ENCODE data around the gene ABLIM2. TPM values are rescaled to one million over a fixed set of nuclear protein-coding genes. Genes with fewer than 3 reads are reported as not detected.
A peak's percentile ranks its signal among the peaks of the same experiment; 100 is the strongest.

ABLIM2 gene
- polyA plus RNA-seq, 3 donors: 0.21 TPM; not detected in 2

- 60% methylated on average over 1 of the region's 11 CpGs for WGBS (ENCODE audit: insufficient coverage)
- H3K4me1 Mint-ChIP-seq: no peaks in the 10 kb centered on the region
- TF ChIP-seq CTCF (IDR thresholded peaks at IDR 0.05): no peak
- Histone ChIP-seq H3K9ac (ENCODE audit: insufficient read depth, low read length, poor library complexity, severe bottlenecking) (no peak overlapping the region), H3K9me3 (replicated peaks in 1 of 2; ENCODE audit: control insufficient read depth in 1 of 2, insufficient read depth in 1 of 2, low read length in 2 of 2) (no peaks in the 10 kb centered on the region), H3K4me3 (replicated peaks in 1 of 3; ENCODE audit: low read depth in 2 of 3, low read length in 3 of 3) (no peak overlapping the region), H3K36me3 (replicated peaks in 1 of 2; ENCODE audit: control insufficient read depth in 1 of 2, insufficient read depth in 2 of 2, low read length in 2 of 2) (no peaks in the 10 kb centered on the region), H2AFZ (ENCODE audit: insufficient read depth, low read depth, low read length, poor library complexity, severe bottlenecking) (no peak overlapping the region), H3K27ac (ENCODE audit: low read depth in 1 of 2, low read length in 2 of 2) (no peak overlapping the region), H3K79me2 (ENCODE audit: insufficient read depth, low read length) (no peaks in the 10 kb centered on the region), H3K4me1 (ENCODE audit: control insufficient read depth in 1 of 2, insufficient read depth in 2 of 2, low read length in 2 of 2) (no peaks in the 10 kb centered on the region), H3K27me3 (ENCODE audit: control insufficient read depth in 2 of 2, insufficient read depth in 2 of 2, low read length in 2 of 2) (no peaks in the 10 kb centered on the region), H4K20me1 (ENCODE audit: insufficient read depth, low read length) (no peaks in the 10 kb centered on the region), H3K4me2 (replicated peaks; ENCODE audit: extremely low read depth, low read length, poor library complexity, severe bottlenecking) (no peak overlapping the region)
- intact Hi-C loops (cut with micrococcal nuclease): no loop called here
- H3K36me3 Mint-ChIP-seq: no peaks in the 10 kb centered on the region
- DNase-seq: peak in 2 of 3 donors; percentile 3 to 23
- H3K4me3 Mint-ChIP-seq: no peak overlapping the region
- peaks cover 4 to 9% (median 4%) of the 10 kb centered on the region in 3 donors for H3K27me3 Mint-ChIP-seq (ENCODE audit: low read depth in 3 of 3)
- no peak overlapping the region for H3K27ac Mint-ChIP-seq
- no peaks in the 10 kb centered on the region for H3K9me3 Mint-ChIP-seq
Observed at GRCh38 chr4:8129136-8129535, 29.5 kb downstream of the ABLIM2 start.

GRCh38 chr4:8128100-8128856 is 30.3 kb downstream of the ABLIM2 start:
- H3K4me3 ChIP-seq (replicated peaks in 1 of 3; ENCODE audit: low read depth in 2 of 3, low read length in 3 of 3): no peak overlapping the region
- no peaks in the 10 kb centered on the region for H3K9me3 ChIP-seq (replicated peaks in 1 of 2; ENCODE audit: control insufficient read depth in 1 of 2, insufficient read depth in 1 of 2, low read length in 2 of 2)
- intact Hi-C loops (cut with micrococcal nuclease): no loop called here
- H4K20me1 ChIP-seq (ENCODE audit: insufficient read depth, low read length): no peaks in the 10 kb centered on the region
- Mint-ChIP-seq H3K27me3 (ENCODE audit: low read depth in 3 of 3) (peaks cover 3 to 4% (median 4%) of the 10 kb centered on the region in 3 donors), H3K27ac (no peak overlapping the region), H3K4me1 (no peaks in the 10 kb centered on the region), H3K4me3 (no peak overlapping the region), H3K36me3 (no peaks in the 10 kb centered on the region), H3K9me3 (no peaks in the 10 kb centered on the region)
- no peaks in the 10 kb centered on the region for H3K27me3 ChIP-seq (ENCODE audit: control insufficient read depth in 2 of 2, insufficient read depth in 2 of 2, low read length in 2 of 2)
- DNase-seq: no peak
- no peaks in the 10 kb centered on the region for H3K36me3 ChIP-seq (replicated peaks in 1 of 2; ENCODE audit: control insufficient read depth in 1 of 2, insufficient read depth in 2 of 2, low read length in 2 of 2)
- no peak overlapping the region for H3K27ac ChIP-seq (ENCODE audit: low read depth in 1 of 2, low read length in 2 of 2)
- no peak overlapping the region for H3K9ac ChIP-seq (ENCODE audit: insufficient read depth, low read length, poor library complexity, severe bottlenecking)
- no peak for TF ChIP-seq CTCF (IDR thresholded peaks at IDR 0.05)
- H3K79me2 ChIP-seq (ENCODE audit: insufficient read depth, low read length): no peaks in the 10 kb centered on the region
- H2AFZ ChIP-seq (ENCODE audit: insufficient read depth, low read depth, low read length, poor library complexity, severe bottlenecking): no peak overlapping the region
- 85% methylated on average over 14 of the region's 19 CpGs for WGBS (ENCODE audit: insufficient coverage)
- no peak overlapping the region for H3K4me2 ChIP-seq (replicated peaks; ENCODE audit: extremely low read depth, low read length, poor library complexity, severe bottlenecking)
- H3K4me1 ChIP-seq (ENCODE audit: control insufficient read depth in 1 of 2, insufficient read depth in 2 of 2, low read length in 2 of 2): no peaks in the 10 kb centered on the region
